ENCODE data around the gene TOR3A.

Gene TOR3A

DNA sequence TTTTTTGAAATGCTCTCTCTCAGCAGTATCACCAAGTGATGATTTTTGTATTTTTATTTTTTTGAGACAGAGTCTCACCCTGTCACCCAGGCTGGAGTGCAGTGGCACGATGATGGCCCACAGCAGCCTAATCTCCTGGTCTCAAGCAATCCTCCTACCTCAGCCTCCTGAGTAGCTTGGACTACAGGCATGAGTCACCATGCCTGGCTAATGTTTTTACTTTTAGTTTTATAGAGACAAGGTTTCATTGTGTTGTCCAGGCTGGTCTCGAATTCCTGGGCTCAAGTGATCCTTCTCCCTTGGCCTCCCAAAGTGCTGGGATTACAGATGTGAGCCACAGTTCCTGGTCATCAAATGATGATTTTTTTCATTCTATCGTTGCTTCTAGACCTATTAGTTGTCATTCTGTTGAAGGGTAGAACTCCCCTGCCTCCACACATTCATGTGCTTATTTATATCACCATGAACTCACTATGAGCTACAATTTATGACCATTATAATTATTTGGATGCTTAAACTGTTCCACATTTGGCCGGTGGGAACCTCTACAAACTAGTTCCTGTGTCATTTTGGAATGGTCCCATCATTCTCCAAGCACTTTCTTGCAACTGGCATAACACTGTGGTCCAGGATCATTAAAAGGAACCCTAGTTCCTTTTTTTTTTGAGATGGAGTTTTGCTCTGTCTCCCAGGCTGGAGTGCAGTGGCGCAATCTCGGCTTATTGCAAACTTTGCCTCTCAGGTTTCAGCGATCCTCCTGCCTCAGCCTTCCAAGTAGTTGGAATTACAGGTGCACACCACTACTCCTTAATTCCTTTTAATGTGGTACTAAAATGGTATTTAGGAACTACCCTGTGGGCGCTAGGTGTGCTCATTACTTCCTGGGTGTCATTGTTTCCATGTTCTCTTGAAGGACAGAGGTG is 20.2 kb upstream of the TOR3A start:
- H3K9me3 Mint-ChIP-seq, result peaks cover 4% of the 10 kb centered on the region
- H3K27ac Mint-ChIP-seq, result peak overlapping the region; percentile 39
- peaks cover 67% of the 10 kb centered on the region for H3K36me3 Mint-ChIP-seq (ENCODE audit: low read depth)
- DNase-seq, result no peak
- TF ChIP-seq, protein P1, sequence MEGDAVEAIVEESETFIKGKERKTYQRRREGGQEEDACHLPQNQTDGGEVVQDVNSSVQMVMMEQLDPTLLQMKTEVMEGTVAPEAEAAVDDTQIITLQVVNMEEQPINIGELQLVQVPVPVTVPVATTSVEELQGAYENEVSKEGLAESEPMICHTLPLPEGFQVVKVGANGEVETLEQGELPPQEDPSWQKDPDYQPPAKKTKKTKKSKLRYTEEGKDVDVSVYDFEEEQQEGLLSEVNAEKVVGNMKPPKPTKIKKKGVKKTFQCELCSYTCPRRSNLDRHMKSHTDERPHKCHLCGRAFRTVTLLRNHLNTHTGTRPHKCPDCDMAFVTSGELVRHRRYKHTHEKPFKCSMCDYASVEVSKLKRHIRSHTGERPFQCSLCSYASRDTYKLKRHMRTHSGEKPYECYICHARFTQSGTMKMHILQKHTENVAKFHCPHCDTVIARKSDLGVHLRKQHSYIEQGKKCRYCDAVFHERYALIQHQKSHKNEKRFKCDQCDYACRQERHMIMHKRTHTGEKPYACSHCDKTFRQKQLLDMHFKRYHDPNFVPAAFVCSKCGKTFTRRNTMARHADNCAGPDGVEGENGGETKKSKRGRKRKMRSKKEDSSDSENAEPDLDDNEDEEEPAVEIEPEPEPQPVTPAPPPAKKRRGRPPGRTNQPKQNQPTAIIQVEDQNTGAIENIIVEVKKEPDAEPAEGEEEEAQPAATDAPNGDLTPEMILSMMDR (IDR thresholded peaks at IDR 0.05), result no peak
- H3K4me3 Mint-ChIP-seq, result no peak overlapping the region
- H3K4me1 Mint-ChIP-seq, result peaks cover 15% of the 10 kb centered on the region
- H3K27me3 Mint-ChIP-seq (ENCODE audit: low read depth, poor library complexity), result no peaks in the 10 kb centered on the region

DNA sequence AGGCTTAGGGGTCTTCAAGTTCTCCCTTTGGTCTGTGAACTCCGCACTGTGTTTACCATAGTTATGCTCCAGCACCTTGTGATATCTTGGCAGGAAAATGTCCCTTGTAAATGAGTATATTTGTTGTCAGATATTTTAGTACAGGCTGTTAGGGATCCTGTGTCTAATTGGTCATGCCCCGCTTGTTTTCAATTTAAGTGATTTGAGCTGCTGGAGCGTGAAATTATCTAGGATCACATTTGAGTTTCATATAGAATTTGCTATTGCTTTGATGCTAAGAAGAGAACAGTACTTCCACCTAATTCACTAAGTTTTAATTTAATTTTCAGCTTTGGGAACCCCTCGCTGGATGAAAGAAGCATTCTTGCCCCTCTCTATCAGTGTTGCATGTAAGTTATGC is 15.4 kb upstream of the TOR3A start:
- TF ChIP-seq, protein P1 (IDR thresholded peaks at IDR 0.05), result no peak
- DNase-seq, result no peak
- H3K27me3 Mint-ChIP-seq (ENCODE audit: low read depth, poor library complexity), result no peaks in the 10 kb centered on the region
- H3K9me3 Mint-ChIP-seq, result no peaks in the 10 kb centered on the region
- peaks cover 7% of the 10 kb centered on the region for H3K4me1 Mint-ChIP-seq
- H3K27ac Mint-ChIP-seq, result peak overlapping the region; percentile 46
- no peak overlapping the region for H3K4me3 Mint-ChIP-seq
- peaks cover 45% of the 10 kb centered on the region for H3K36me3 Mint-ChIP-seq (ENCODE audit: low read depth)

DNA sequence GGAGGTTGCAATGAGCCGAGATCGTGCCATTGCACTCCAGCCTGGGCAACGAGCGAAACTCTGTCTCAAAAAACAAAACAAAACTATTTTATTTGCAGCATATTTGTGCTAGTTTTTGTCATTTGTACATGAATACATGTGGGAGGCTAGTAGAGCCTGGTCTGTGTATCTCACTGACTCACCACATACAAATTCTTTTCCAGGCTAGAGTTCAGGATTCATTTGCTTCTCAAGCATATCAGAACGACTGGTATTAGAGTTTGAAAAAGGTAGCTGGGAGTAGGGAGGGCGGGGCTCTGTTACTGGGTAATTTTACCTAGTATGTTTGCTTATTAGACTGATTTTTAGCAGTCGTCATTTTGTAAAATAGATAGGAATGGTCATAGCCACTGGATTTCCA is 4.5 kb upstream of the TOR3A start:
- Mint-ChIP-seq H3K27me3 (ENCODE audit: low read depth, poor library complexity) (peaks cover 10% of the 10 kb centered on the region), H3K36me3 (ENCODE audit: low read depth) (peaks cover 12% of the 10 kb centered on the region), H3K27ac (no peak overlapping the region), H3K4me3 (no peak overlapping the region), H3K4me1 (peaks cover 16% of the 10 kb centered on the region), H3K9me3 (no peaks in the 10 kb centered on the region)
- TF ChIP-seq, protein P1 (IDR thresholded peaks at IDR 0.05), result no peak
- DNase-seq, result no peak

DNA sequence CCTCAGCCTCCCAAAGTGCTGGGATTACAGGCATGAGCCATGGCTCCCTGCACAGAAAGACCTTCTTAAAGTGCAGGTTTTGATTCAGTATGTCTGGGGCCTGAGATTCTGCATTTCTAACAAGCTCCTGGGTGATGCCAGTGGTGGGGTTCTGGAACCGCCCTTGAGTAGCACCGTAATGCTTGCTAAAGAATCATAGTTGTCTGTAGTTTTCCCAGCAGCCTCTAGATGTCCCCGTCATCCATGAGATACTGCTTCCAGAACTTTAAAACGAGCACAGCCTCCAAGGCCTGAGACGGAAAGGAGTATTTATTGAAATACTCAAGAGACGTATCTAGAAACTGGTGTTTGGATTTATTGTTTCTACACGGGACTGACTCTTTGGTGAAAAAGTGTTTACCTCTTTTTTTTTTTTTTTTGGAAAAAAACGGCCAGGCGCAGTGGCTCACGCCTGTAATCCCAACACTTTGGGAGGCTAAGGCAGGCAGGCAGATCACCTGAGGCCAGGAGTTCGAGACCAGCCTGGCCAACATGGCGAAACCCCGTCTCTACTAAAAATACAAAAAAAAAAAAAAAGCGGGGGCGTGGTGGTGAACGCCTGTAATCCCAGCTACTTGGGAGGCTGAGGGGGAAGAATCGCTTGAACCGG is 2.6 kb upstream of the TOR3A start:
- H3K9me3 Mint-ChIP-seq, result no peaks in the 10 kb centered on the region
- no peaks in the 10 kb centered on the region for H3K36me3 Mint-ChIP-seq (ENCODE audit: low read depth)
- no peak overlapping the region for H3K4me3 Mint-ChIP-seq
- no peak overlapping the region for H3K27ac Mint-ChIP-seq
- TF ChIP-seq, protein P1 (IDR thresholded peaks at IDR 0.05), result peak; percentile 64
- DNase-seq, result peak; percentile 41
- H3K27me3 Mint-ChIP-seq (ENCODE audit: low read depth, poor library complexity), result peaks cover 10% of the 10 kb centered on the region
- H3K4me1 Mint-ChIP-seq, result peaks cover 27% of the 10 kb centered on the region

DNA sequence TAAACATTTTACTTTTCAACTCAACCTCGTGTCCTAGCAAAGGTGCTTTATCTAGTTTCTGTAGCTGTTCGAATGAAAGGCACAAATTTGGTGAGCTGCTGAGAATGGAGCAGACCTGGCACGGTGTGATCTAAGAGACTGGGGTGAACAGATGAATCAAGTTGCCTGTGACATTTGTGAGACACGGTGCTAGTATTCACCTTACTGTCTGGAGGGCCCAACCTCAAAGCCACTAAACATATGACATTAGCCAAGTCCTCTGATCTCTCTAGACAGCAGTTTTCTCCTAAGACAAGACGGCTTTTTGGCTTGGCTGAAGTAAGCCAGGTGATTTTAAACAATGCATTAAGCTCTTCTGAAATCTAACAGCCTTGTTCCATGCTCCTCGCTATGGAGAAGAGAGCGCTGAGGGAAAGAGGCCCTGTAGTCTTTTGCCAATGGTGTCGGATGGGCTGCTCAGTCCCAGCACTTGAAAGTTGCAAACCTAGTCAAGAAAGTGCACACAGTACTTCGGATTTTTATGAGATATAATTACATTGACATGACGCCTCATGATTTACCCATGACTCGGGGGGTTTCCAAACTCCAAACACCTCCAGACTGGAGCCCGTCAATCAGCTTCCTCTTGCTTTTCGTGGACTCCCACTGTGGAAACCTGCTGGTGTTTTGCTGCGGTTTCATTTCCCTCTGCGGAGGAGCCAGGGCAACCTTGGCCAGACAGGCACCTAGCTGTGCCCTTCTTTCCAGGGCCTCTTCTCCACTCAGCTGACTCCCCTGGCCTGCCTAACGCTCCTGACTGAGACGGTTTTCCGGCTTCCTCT is 794 bp upstream of the TOR3A start:
- TF ChIP-seq, protein P1 (IDR thresholded peaks at IDR 0.05), result no peak
- H3K27ac Mint-ChIP-seq, result peak overlapping the region; percentile 87
- no peaks in the 10 kb centered on the region for H3K36me3 Mint-ChIP-seq (ENCODE audit: low read depth)
- peaks cover 10% of the 10 kb centered on the region for H3K27me3 Mint-ChIP-seq (ENCODE audit: low read depth, poor library complexity)
- no peaks in the 10 kb centered on the region for H3K9me3 Mint-ChIP-seq
- no peak for DNase-seq
- H3K4me3 Mint-ChIP-seq, result peak overlapping the region; percentile 96
- H3K4me1 Mint-ChIP-seq, result peaks cover 27% of the 10 kb centered on the region

Measured in nephron progenitor cell (in vitro differentiated cells).